PC-9 (cell line): ENCODE results near the gene PRAMEF17.

Experiments used
- EZH2 ChIP-seq: fragments of 200-600 bp; sonication (generic); IDR thresholded peaks from 2 replicates; pipeline ENCODE4 v1.8.0; 2017; ENCODE audit warnings: antibody characterized with exemption, low read depth
- TF ChIP-seq, protein P1 (sequence below): fragments of 200-600 bp; sonication (generic); conservative IDR thresholded peaks from 2 replicates; pipeline ENCODE4 v1.6.1; 2017; ENCODE audit warnings: mixed run types, antibody characterized with exemption, mild to moderate bottlenecking, moderate library complexity

DNA sequence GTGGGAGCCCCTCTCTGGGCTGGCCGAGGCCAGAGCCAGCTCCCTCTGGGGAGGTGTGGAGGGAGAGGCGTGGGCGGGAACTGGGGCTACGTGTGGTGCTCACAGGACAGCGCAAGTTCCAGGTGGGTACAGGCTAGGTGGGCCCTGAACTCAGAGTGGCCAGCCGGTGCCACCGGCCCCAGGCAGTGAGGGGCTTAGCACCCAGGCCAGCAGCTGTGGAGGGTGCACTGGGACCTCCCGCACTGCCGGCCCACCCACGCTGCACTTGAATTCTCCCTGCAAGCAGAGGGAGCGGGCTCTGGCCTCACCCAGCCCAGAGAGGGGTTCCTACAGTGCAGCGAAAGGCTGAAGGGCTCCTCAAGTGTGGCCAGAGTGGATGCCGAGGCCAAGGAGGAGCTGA, 41.1 kb downstream of the PRAMEF17 start:
- TF ChIP-seq, protein P1, sequence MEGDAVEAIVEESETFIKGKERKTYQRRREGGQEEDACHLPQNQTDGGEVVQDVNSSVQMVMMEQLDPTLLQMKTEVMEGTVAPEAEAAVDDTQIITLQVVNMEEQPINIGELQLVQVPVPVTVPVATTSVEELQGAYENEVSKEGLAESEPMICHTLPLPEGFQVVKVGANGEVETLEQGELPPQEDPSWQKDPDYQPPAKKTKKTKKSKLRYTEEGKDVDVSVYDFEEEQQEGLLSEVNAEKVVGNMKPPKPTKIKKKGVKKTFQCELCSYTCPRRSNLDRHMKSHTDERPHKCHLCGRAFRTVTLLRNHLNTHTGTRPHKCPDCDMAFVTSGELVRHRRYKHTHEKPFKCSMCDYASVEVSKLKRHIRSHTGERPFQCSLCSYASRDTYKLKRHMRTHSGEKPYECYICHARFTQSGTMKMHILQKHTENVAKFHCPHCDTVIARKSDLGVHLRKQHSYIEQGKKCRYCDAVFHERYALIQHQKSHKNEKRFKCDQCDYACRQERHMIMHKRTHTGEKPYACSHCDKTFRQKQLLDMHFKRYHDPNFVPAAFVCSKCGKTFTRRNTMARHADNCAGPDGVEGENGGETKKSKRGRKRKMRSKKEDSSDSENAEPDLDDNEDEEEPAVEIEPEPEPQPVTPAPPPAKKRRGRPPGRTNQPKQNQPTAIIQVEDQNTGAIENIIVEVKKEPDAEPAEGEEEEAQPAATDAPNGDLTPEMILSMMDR: no peak
- no peak for TF ChIP-seq EZH2
